K562 (cell line): ENCODE measurements around the gene IVL. TPM values are rescaled to one million over a fixed set of nuclear protein-coding genes. Genes with fewer than 3 reads are reported as not detected.
A peak's percentile ranks its signal among the peaks of the same experiment; 100 is the strongest.

Source experiments
- ATAC-seq: fragments of 200-7000 bp; cut with Tn5 transposase; 3 replicates; pipeline ENCODE4 v1.9.1; 2020; ENCODE audit warnings: moderate library complexity
- BruUV-seq: library from RNA; stranded (reverse); fragments of 400-500 nt; replicated peaks from 2 replicates; lab custom pipeline; 2021; lab: Mats Ljungman, UMichigan
- CTCF ChIA-PET: fragments of 300-600 bp; formaldehyde crosslinking; extraction: SDS; loops from one replicate; lab custom pipeline; 2021; ENCODE audit warnings: low intra/inter-chr PET ratio; lab: Yijun Ruan, JAX
- POLR2A ChIA-PET: fragments of 300-600, 350-650 bp; sonication (Branson Sonifier 250); formaldehyde crosslinking; extraction: SDS; loops from one replicate; lab custom pipeline; 2021; ENCODE audit warnings: antibody characterized with exemption, inconsistent platforms; lab: Yijun Ruan, JAX
- DNase-seq, 4 experiments: peaks; one replicate each; pipeline versions ENCODE4 v3.0.0 to v3.0.0-alpha.2; 2011 to 2018; ENCODE audit warnings: low spot score in 3 of 4, mixed read lengths in 3 of 4; ENCODE audit errors: extremely low read depth in 1 of 4
- FAIRE-seq: peaks from 2 replicates; lab custom pipeline; 2011; peaks lifted over from hg19 to GRCh38; lab: Jason Lieb, UNC
- H2AFZ ChIP-seq: 2 replicates; pipeline ENCODE4 v1.6.0; 2011; ENCODE audit warnings: low read depth, low read length, control low read depth, inconsistent platforms
- H3K27ac ChIP-seq: fragments of 200-600 bp; 3 replicates; pipeline ENCODE4 v1.8.0; 2011; ENCODE audit warnings: low read depth, mild to moderate bottlenecking, control low read depth, inconsistent platforms, low read length, moderate library complexity, mixed read lengths; ENCODE audit errors: extremely low read depth
- H3K27me3 ChIP-seq, 2 experiments: fragments of 300-600 bp in 1 of 2; 2 replicates in 1 of 2; 3 replicates in 1 of 2; pipeline versions ENCODE4 v1.6.0 to v1.8.0; 2011; ENCODE audit warnings: inconsistent platforms in 2 of 2, low read length in 2 of 2, mild to moderate bottlenecking in 1 of 2, mixed read lengths in 1 of 2, moderate library complexity in 1 of 2; ENCODE audit not compliant: control insufficient read depth in 2 of 2, insufficient read depth in 2 of 2
- H3K36me3 ChIP-seq: fragments of 300-600 bp; 3 replicates; pipeline ENCODE4 v1.8.0; 2011; ENCODE audit warnings: mild to moderate bottlenecking, low read length, inconsistent platforms; ENCODE audit not compliant: control insufficient read depth, insufficient read depth
- H3K4me1 ChIP-seq, 2 experiments: fragments of 200-600 bp in 1 of 2; replicated peaks in 1 of 2; 2 replicates in 1 of 2; 3 replicates in 1 of 2; pipeline versions ENCODE4 v1.5.1 to v1.8.0; 2011; ENCODE audit warnings: inconsistent platforms in 2 of 2, low read length in 2 of 2, mild to moderate bottlenecking in 1 of 2, mixed read lengths in 1 of 2, moderate library complexity in 1 of 2; ENCODE audit not compliant: control insufficient read depth in 2 of 2, insufficient read depth in 2 of 2
- H3K4me2 ChIP-seq: 2 replicates; pipeline ENCODE4 v1.6.1; 2011; ENCODE audit warnings: low read length, control low read depth, inconsistent platforms, mixed read lengths; ENCODE audit not compliant: insufficient read depth
- H3K4me3 ChIP-seq: fragments of 200-600 bp; sonication (generic), shearing (Covaris generic); 2 replicates; pipeline ENCODE4 v1.5.1; 2016; ENCODE audit warnings: control low read depth, inconsistent platforms
- H3K79me2 ChIP-seq: fragments of 200-600 bp; 3 replicates; pipeline ENCODE4 v1.8.0; 2011; ENCODE audit warnings: low read length, inconsistent platforms; ENCODE audit not compliant: control insufficient read depth, insufficient read depth
- H3K9ac ChIP-seq, 2 experiments: 2 replicates each; pipeline versions ENCODE4 v1.6.0 to v1.6.1; 2011; ENCODE audit warnings: low read depth in 2 of 2, low read length in 2 of 2, control low read depth in 1 of 2, inconsistent platforms in 1 of 2, mild to moderate bottlenecking in 1 of 2, mixed read lengths in 1 of 2; ENCODE audit not compliant: insufficient read depth in 1 of 2
- H3K9me1 ChIP-seq: one replicate; pipeline ENCODE4 v1.6.0; 2011; ENCODE audit warnings: inconsistent platforms, mild to moderate bottlenecking, low read length, moderate library complexity; ENCODE audit not compliant: control insufficient read depth, insufficient read depth
- H3K9me3 ChIP-seq: replicated peaks from 2 replicates; pipeline ENCODE4 v1.5.1; 2011; ENCODE audit warnings: low read depth, low read length, inconsistent platforms; ENCODE audit not compliant: control insufficient read depth, insufficient read depth
- H4K20me1 ChIP-seq: replicated peaks from 2 replicates; pipeline ENCODE4 v1.6.1; 2011; ENCODE audit warnings: low read length, inconsistent platforms, mixed read lengths; ENCODE audit not compliant: control insufficient read depth, insufficient read depth
- PHF8 ChIP-seq: fragments of 200-600 bp; sonication (generic); IDR thresholded peaks from 2 replicates; pipeline ENCODE4 v1.6.1; 2012; ENCODE audit warnings: mixed run types, mild to moderate bottlenecking, inconsistent platforms, low read length, moderate library complexity, borderline replicate concordance
- RAD21 ChIP-seq, 2 experiments: fragments of 250-450 bp in 1 of 2; fragments of 450-650 bp in 1 of 2; sonication (Bioruptor Pico) in 1 of 2; formaldehyde crosslinking in 1 of 2; IDR thresholded peaks in 1 of 2; conservative IDR thresholded peaks in 1 of 2; 2 replicates each; pipeline versions ENCODE4 v1.4.0 to v1.8.0; 2020 to 2022; ENCODE audit warnings: mild to moderate bottlenecking in 2 of 2, moderate library complexity in 1 of 2
- TAL1 ChIP-seq: fragments of 450-650 bp; IDR thresholded peaks from 2 replicates; pipeline ENCODE4 v1.6.1; 2016; ENCODE audit warnings: mild to moderate bottlenecking
- WGBS: fragments of 100-300 bp; shearing (Covaris generic); methylation state at CpG from one replicate; pipeline ENCODE4 v1.1.6; 2016; ENCODE audit warnings: low coverage, mixed read lengths; ENCODE audit not compliant: insufficient coverage; ENCODE audit errors: missing lambda C conversion rate; 5-methylcytosine and 5-hydroxymethylcytosine counted together
- in situ Hi-C: fragments of 300-500 bp; cut with MboI; formaldehyde crosslinking; loops from 4 replicates; pipeline ENCODE4 v1.15.0; 2018; ENCODE audit warnings: inconsistent platforms, mixed read lengths
- intact Hi-C: fragments of 100-400 bp; cut with micrococcal nuclease; formaldehyde crosslinking; loops from 2 replicates; pipeline ENCODE4 v1.14.2; 2022
- polyA plus RNA-seq, 8 experiments: library from polyadenylated mRNA; depleted of rRNA in 4 of 8; stranded (reverse) in 5 of 8; unstranded in 3 of 8; fragments of >200 nt; fragmentation: Nextera tagmentation in 2 of 8; fragmentation: Illumina TruSeq in 1 of 8; extraction: Ambion mirVana in 2 of 8; extraction: Trizol in 1 of 8; gene quantifications; 2 replicates each; pipeline versions ENCODE4 v1.2.1 to v1.2.3, GENCODE V29; 2011 to 2014; ENCODE audit warnings: inconsistent platforms in 1 of 8, missing spikeins in 1 of 8
- total RNA-seq, 7 experiments: library from RNA; depleted of rRNA in 6 of 7; stranded (reverse); fragments of >200 nt in 6 of 7; fragmentation: Illumina TruSeq in 2 of 7; extraction: Trizol in 2 of 7; gene quantifications; 2 replicates each; pipeline versions ENCODE4 v1.2.1 to v1.2.3, GENCODE V29; 2011 to 2021; ENCODE audit warnings: low replicate concordance in 1 of 7
- TF ChIP-seq, protein P1 (sequence below), 3 experiments: IDR thresholded peaks in 2 of 3; conservative IDR thresholded peaks in 1 of 3; 2 replicates each; pipeline ENCODE4 v1.5.1; 2011 to 2012; ENCODE audit warnings: low read length in 3 of 3, mild to moderate bottlenecking in 3 of 3, control low read depth in 2 of 3, improper control_type of control experiment in 1 of 3, inconsistent platforms in 1 of 3, low read depth in 1 of 3, mixed read lengths in 1 of 3, moderate library complexity in 1 of 3; ENCODE audit not compliant: insufficient read depth in 2 of 3

Gene IVL
- total and polyA plus RNA-seq, 9 of the 15 experiments (the other 6 are each of a cell fraction or from before 2014, with no cell fraction given) = not detected

DNA sequence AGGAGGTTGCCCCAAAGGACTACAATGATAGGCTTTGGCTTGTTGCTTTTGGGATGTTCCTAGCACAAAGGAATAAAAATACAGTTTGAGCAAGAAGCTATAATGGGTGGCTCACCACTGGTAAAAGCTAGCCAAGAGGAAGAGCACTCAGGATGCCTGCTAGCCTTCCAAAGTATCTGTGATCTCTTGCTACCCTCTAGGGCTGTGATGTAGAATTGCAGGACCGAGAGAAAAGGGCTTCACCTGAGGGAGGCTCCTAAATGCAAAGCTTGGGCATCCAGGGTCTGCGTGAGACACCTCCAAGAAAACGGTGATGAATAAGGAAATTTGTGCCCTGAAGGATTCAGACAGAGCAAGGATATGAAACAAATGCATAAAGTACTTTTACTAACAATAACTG lies 17.7 kb downstream of the IVL start:
- no TSS peak for BruUV-seq
- H3K9me1 ChIP-seq = no peaks in the 10 kb centered on the region
- FAIRE-seq (peak; percentile 49), ATAC-seq (peak; percentile 55), DNase-seq (peak in 1 of 4 experiments; percentile 15)
- in situ Hi-C loops (no loop called here), intact Hi-C loops (loop anchor here (5.0 kb wide), 1 partner anchor 429 kb away; no protein-coding TSS in a partner anchor)
- CTCF ChIA-PET = no interaction called here
- no peaks in the 10 kb centered on the region for H3K9me3 ChIP-seq
- no peak overlapping the region for H3K4me2 ChIP-seq
- no peaks in the 10 kb centered on the region for H3K79me2 ChIP-seq
- H3K4me3 ChIP-seq = no peak overlapping the region
- H3K27ac ChIP-seq = no peak overlapping the region
- no peaks in the 10 kb centered on the region for H3K36me3 ChIP-seq
- TF ChIP-seq PHF8 (no peak), RAD21 (CRISPR knock-in tag; conservative IDR thresholded peaks at IDR 0.05 in 1 of 2, IDR thresholded peaks at IDR 0.05 in 1 of 2) (peak in 1 of 2 experiments; percentile 37; a peak in 2 of 4 replicates), TAL1 (no peak)
- TF ChIP-seq, protein P1, sequence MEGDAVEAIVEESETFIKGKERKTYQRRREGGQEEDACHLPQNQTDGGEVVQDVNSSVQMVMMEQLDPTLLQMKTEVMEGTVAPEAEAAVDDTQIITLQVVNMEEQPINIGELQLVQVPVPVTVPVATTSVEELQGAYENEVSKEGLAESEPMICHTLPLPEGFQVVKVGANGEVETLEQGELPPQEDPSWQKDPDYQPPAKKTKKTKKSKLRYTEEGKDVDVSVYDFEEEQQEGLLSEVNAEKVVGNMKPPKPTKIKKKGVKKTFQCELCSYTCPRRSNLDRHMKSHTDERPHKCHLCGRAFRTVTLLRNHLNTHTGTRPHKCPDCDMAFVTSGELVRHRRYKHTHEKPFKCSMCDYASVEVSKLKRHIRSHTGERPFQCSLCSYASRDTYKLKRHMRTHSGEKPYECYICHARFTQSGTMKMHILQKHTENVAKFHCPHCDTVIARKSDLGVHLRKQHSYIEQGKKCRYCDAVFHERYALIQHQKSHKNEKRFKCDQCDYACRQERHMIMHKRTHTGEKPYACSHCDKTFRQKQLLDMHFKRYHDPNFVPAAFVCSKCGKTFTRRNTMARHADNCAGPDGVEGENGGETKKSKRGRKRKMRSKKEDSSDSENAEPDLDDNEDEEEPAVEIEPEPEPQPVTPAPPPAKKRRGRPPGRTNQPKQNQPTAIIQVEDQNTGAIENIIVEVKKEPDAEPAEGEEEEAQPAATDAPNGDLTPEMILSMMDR (IDR thresholded peaks at IDR 0.05 in 2 of 3, conservative IDR thresholded peaks at IDR 0.05 in 1 of 3; ENCODE audit: insufficient read depth in 2 of 3, low read depth in 1 of 3, low read length in 3 of 3) = peak in 2 of 3 experiments; percentile 31 to 45; a peak in 5 of 6 replicates
- H3K4me1 ChIP-seq = no peaks in the 10 kb centered on the region
- H2AFZ ChIP-seq = no peak overlapping the region
- H3K27me3 ChIP-seq = peaks cover 2 to 5% of the 10 kb centered on the region in 2 experiments; a peak in 2 of 5 replicates
- H4K20me1 ChIP-seq = no peaks in the 10 kb centered on the region; the same call in 1 of the 2 replicates
- POLR2A ChIA-PET = interaction anchor here (0.7 kb wide), 1 partner anchor 119 kb away, joined by 3 read pairs; no protein-coding TSS in a partner anchor
- H3K9ac ChIP-seq = no peak overlapping the region
- WGBS = 0% methylated on average over 3 of the region's 3 CpGs
